Transverse colon (tissue), 3 donors: ENCODE results near the gene UBE2J2.

Source experiments
- CTCF ChIP-seq, 5 experiments: fragments of 200-600 bp in 3 of 5; fragments of 450-650 bp in 2 of 5; sonication (generic) in 3 of 5; IDR thresholded peaks; 1 replicate in 2 of 5; 2 replicates in 3 of 5; pipeline ENCODE4 v1.5.1; 2016 to 2017; ENCODE audit warnings: antibody characterized with exemption in 5 of 5, inconsistent platforms in 3 of 5, mild to moderate bottlenecking in 2 of 5, moderate library complexity in 1 of 5
- EP300 ChIP-seq: sonication (generic); formaldehyde crosslinking; IDR thresholded peaks from one replicate; pipeline ENCODE4 v1.6.1; 2017; ENCODE audit warnings: antibody characterized with exemption, low read depth

DNA sequence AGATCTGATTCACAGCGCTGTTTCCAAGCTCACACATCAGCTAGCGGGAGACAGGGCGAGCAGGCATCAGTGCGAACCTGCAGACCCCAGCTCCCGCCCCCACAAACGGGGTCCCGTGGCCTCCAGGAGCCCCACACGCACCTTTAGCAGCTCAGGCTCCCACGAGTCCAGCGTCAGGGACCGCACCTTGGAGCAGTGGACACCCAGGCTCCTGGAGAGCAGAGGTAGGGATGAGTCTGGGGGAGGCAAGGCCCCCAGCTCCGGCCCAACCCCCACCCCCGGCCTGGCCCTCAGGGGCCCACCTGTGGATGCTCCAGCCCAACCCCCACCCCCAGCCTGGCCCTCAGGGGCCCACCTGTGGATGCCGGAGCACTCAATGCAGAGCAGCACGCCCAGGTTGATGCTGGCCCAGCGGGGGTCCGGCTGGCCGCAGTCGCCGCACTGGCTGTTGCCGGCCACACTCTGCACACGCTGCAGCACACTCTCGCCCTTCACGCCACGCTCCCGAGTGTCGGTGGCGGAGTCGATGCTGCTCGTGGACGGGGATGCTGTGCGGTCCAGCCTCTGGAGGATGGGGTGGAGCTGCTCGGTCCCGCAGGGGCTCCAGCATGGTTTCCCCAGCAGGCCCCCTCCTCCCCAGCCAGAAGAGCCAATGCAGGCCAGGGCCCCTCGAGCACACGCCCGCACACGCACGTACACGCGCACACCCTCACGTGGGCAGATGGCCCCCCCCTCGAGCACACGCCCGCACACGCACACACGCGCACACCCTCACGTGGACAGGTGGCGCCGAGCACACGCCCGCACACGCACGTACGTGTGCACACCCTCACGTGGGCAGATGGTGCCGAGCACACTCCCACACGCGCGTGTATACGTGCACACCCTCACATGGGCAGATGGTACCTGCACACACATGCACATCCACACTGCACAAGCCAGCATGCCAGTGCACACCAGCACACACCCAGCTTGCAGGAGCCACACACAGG, 22.7 kb upstream of the UBE2J2 start:
- no peak for TF ChIP-seq CTCF (IDR thresholded peaks at IDR 0.05)
- no peak for TF ChIP-seq EP300
